Measurements from ENCODE around the gene RAB36. TPM values are rescaled to one million over a fixed set of nuclear protein-coding genes. Genes with fewer than 3 reads are reported as not detected.
A peak's percentile ranks its signal among the peaks of the same experiment; 100 is the strongest.

The RAB36 gene
- total RNA-seq, 1 donor from 2014 or later: 2.0 TPM

DNA sequence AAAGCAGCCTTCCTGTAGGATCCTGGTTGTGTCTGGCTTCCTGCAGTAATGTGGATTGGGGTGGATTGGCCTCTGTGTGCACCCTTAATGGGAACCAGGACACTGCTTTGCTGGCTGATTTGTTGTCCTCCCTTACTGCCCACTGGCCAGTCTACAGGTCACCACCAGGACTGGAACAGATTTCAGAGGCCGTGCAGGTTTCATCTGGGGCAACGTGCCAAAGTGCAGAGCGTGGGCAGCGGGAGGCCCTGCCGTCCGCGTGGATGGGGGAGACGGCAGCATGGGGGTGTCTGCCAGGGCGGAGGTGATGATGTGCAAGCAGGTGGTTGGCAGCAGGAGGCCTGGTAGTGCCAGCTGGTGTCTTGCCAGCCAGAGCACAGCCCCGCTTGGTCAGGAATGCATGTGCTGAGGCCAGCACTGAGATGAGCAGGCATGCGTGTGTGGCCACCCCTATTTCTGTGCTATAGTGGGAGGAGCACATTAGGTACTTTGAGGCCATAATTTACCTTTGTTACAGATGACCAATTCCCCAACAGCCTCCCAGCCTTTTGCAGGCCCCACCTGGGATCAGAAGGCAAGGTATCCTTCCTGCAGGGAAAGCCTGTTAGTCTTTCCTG, 59.4 kb downstream of the RAB36 start:
- Mint-ChIP-seq H3K9me3 (ENCODE audit: unreplicated experiment) (peaks cover 17% of the 10 kb centered on the region), H3K36me3 (ENCODE audit: unreplicated experiment) (no peaks in the 10 kb centered on the region), H3K27ac (ENCODE audit: unreplicated experiment) (no peak overlapping the region), H3K4me1 (ENCODE audit: low read depth, unreplicated experiment) (peaks cover 37% of the 10 kb centered on the region), H3K4me3 (ENCODE audit: unreplicated experiment) (no peak overlapping the region), H3K27me3 (ENCODE audit: unreplicated experiment) (peaks cover 9% of the 10 kb centered on the region)
- TF ChIP-seq, protein P1, sequence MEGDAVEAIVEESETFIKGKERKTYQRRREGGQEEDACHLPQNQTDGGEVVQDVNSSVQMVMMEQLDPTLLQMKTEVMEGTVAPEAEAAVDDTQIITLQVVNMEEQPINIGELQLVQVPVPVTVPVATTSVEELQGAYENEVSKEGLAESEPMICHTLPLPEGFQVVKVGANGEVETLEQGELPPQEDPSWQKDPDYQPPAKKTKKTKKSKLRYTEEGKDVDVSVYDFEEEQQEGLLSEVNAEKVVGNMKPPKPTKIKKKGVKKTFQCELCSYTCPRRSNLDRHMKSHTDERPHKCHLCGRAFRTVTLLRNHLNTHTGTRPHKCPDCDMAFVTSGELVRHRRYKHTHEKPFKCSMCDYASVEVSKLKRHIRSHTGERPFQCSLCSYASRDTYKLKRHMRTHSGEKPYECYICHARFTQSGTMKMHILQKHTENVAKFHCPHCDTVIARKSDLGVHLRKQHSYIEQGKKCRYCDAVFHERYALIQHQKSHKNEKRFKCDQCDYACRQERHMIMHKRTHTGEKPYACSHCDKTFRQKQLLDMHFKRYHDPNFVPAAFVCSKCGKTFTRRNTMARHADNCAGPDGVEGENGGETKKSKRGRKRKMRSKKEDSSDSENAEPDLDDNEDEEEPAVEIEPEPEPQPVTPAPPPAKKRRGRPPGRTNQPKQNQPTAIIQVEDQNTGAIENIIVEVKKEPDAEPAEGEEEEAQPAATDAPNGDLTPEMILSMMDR (IDR thresholded peaks at IDR 0.05; ENCODE audit: partially characterized antibody, unreplicated experiment): no peak
- no peak for DNase-seq

DNA sequence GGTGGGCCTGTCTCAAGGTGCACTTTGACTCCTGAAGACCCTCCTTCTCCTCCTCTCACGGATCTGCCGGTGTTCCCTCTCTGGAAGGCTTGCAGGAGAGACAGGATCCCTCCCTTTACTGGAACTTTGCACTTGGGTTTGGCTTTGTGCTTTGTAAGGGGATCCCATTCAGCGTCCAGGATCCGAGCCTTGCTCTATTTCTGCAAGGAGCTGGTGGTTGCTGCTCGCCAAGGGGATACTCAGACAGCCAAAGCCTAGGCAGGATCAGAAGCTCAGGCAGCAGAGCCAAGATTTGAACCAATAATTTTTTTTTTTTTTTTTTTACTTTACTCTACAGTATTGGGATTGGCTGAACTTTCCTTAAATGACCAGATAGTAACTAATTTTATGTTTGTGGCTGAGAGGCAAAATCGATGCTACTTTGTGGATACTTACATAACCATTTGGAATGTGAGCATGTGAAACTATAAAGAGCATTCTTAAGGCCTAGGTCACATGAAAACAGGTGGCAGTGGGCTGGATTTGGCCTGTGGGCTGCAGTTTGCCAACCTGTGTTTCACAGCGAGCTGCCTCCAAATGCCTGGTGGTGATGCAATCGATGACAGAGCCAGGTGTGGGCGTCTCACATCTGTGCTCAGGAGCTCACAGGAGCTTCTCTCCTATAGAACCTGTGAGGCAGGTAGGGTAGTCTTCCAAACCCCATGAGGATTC, 60.2 kb downstream of the RAB36 start:
- Mint-ChIP-seq H3K27ac (ENCODE audit: unreplicated experiment) (no peak overlapping the region), H3K27me3 (ENCODE audit: unreplicated experiment) (peaks cover 11% of the 10 kb centered on the region), H3K36me3 (ENCODE audit: unreplicated experiment) (no peaks in the 10 kb centered on the region), H3K4me1 (ENCODE audit: low read depth, unreplicated experiment) (peaks cover 35% of the 10 kb centered on the region), H3K9me3 (ENCODE audit: unreplicated experiment) (peaks cover 20% of the 10 kb centered on the region), H3K4me3 (ENCODE audit: unreplicated experiment) (no peak overlapping the region)
- no peak for DNase-seq
- TF ChIP-seq, protein P1 (IDR thresholded peaks at IDR 0.05; ENCODE audit: partially characterized antibody, unreplicated experiment): no peak

DNA sequence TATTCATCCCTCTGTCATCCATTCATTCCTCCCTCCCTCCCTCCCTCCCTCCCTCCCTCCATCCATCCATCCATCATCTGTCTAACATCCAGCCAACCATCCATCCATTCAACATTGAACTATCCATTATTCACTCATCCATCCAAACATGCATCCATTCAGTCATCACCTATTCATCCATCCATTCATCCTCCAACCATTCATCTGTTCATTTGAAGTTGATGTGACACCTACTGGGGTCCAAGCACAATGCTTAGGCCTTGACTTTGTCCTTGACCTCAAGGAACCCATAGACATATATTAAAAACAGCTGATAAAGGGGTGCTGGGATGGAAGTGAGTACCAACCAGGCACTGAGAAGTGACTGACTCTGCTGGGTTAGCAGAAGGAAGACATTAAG, 61.6 kb downstream of the RAB36 start:
- TF ChIP-seq, protein P1 (IDR thresholded peaks at IDR 0.05; ENCODE audit: partially characterized antibody, unreplicated experiment): no peak
- Mint-ChIP-seq H3K36me3 (ENCODE audit: unreplicated experiment) (no peaks in the 10 kb centered on the region), H3K4me1 (ENCODE audit: low read depth, unreplicated experiment) (peaks cover 35% of the 10 kb centered on the region), H3K27ac (ENCODE audit: unreplicated experiment) (peak overlapping the region; percentile 52), H3K4me3 (ENCODE audit: unreplicated experiment) (no peak overlapping the region), H3K27me3 (ENCODE audit: unreplicated experiment) (peaks cover 11% of the 10 kb centered on the region), H3K9me3 (ENCODE audit: unreplicated experiment) (peaks cover 17% of the 10 kb centered on the region)
- DNase-seq: no peak

DNA sequence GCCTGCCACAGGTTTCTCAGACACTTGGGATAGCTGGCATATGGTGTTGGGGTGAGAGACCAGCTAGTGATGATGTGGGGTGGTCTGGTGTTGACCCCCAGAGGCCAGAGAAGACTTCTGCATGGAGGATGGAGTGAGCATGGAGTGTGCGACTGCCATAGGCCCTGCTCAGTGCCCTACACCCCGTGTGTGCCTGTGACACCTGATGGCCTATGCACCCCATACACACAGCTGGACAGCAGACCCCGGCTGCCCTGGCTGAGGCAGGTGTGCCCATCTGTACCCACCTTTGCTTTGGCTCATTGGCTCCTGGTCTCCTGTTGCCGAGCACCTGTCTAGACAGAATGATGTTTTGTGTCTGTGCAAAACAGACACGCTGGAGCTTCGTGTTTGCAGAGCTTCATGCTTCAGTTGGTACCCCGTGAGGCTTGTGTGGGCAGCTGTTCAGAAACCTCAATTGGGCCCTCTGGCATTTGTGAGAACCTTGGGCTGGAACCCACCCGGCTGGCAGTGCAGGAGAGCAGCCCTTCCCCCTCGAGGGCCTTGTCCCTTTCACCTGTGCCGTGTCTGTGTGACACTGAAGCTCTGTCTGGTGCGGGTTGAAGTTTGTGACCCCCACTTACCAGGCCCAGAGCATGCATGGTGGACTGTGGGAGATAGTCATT, 62.6 kb downstream of the RAB36 start:
- H3K4me1 Mint-ChIP-seq (ENCODE audit: low read depth, unreplicated experiment): peaks cover 42% of the 10 kb centered on the region
- no peak overlapping the region for H3K4me3 Mint-ChIP-seq (ENCODE audit: unreplicated experiment)
- TF ChIP-seq, protein P1 (IDR thresholded peaks at IDR 0.05; ENCODE audit: partially characterized antibody, unreplicated experiment): no peak
- DNase-seq: no peak
- H3K27me3 Mint-ChIP-seq (ENCODE audit: unreplicated experiment): peaks cover 10% of the 10 kb centered on the region
- no peaks in the 10 kb centered on the region for H3K36me3 Mint-ChIP-seq (ENCODE audit: unreplicated experiment)
- peaks cover 17% of the 10 kb centered on the region for H3K9me3 Mint-ChIP-seq (ENCODE audit: unreplicated experiment)
- H3K27ac Mint-ChIP-seq (ENCODE audit: unreplicated experiment): peak overlapping the region; percentile 70

Measured in glutamatergic neuron (in vitro differentiated cells).